ENCODE data around the gene VRK3.
A peak's percentile ranks its signal among the peaks of the same experiment; 100 is the strongest.
"Not testable (repeated sequence)": the region's sequence is repeated elsewhere in the genome, so short reads cannot be mapped to it uniquely, and the experiment has no call there.

VRK3 gene

DNA sequence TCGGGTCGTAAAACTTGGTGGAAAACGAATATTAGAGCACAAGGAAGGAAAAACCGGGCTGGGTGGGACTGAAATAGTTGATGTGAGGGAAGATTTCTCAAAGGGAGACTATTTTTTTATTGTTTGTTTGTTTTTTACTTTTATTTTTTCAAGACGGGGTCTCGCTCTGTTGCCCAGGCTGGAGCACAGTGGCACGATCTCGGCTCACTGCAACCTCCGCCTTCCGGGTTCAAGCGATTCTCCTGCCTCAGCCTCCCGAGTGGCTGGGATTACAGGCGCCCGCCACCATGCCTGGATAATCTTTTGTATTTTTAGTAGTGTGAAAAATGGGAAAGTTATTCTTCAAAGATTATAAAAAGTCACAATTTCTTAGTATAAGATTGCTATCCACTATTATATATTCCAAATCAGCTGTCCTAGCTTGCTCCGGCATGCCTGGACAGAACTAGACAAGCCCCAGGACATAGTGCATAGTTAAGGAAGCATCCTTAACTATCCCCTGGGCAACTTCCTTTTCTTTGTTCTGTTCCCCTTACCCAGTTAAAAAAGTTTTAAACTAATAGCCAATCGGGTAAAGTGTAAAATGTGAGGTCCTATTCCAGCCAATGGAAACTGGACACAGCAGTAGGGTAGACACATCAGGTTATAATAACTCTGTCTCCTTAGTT is 26.2 kb upstream of the VRK3 start:
- not testable (repeated sequence) for H3K9ac ChIP-seq (ENCODE audit: low read length); H3K27me3 ChIP-seq (ENCODE audit: control insufficient read depth, insufficient read depth, low read length)

GRCh38 chr19:50050406-50051227 is 25.4 kb upstream of the VRK3 start:
- Histone ChIP-seq H3K4me3 (ENCODE audit: low read depth, low read length) (peak overlapping the region; percentile 82), H3K27me3 (ENCODE audit: control insufficient read depth, insufficient read depth, low read length) (no peaks in the 10 kb centered on the region), H3K27ac (ENCODE audit: low read depth, low read length) (no peak overlapping the region), H3K4me1 (ENCODE audit: control insufficient read depth, insufficient read depth, low read length) (no peaks in the 10 kb centered on the region), H3K9ac (ENCODE audit: low read length) (peak overlapping the region; percentile 39), H3K36me3 (ENCODE audit: control insufficient read depth, insufficient read depth, low read length) (peaks cover 27% of the 10 kb centered on the region), H3K9me3 (ENCODE audit: control insufficient read depth, insufficient read depth, low read depth, low read length) (peaks cover 30% of the 10 kb centered on the region)

More for the DNA sequence above, 26.2 kb upstream of the VRK3 start:
- not testable (repeated sequence) for H3K4me1 ChIP-seq (ENCODE audit: control insufficient read depth, insufficient read depth, low read length); H3K27ac ChIP-seq (ENCODE audit: low read depth, low read length)
- Histone ChIP-seq H3K9me3 (ENCODE audit: control insufficient read depth, insufficient read depth, low read depth, low read length) (peaks cover 27% of the 10 kb centered on the region), H3K36me3 (ENCODE audit: control insufficient read depth, insufficient read depth, low read length) (peaks cover 19% of the 10 kb centered on the region), H3K4me3 (ENCODE audit: low read depth, low read length) (peak overlapping the region; percentile 82)

DNA sequence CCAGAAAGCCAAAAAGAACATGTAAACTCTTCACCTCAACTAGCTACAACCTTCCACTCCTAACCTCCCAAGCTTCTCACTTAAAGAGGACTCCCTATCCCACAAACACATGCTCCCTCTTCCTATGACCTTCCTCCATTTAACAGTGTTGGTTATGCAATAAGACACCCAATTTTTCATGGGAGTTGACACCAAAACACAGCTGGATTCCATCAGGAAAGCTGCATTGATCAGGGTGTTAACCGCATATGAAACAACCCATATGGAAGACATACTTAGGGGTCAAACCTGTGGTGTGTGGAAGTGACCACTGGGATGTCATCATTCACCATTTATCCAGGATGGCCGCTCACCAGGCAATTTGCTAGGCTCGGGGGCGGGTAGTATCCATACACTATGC is 22.5 kb upstream of the VRK3 start:
- Histone ChIP-seq H3K27ac (ENCODE audit: low read depth, low read length) (no peak overlapping the region), H3K9me3 (ENCODE audit: control insufficient read depth, insufficient read depth, low read depth, low read length) (peaks cover 49% of the 10 kb centered on the region), H3K4me1 (ENCODE audit: control insufficient read depth, insufficient read depth, low read length) (no peaks in the 10 kb centered on the region), H3K4me3 (ENCODE audit: low read depth, low read length) (no peak overlapping the region), H3K36me3 (ENCODE audit: control insufficient read depth, insufficient read depth, low read length) (peaks cover 54% of the 10 kb centered on the region), H3K9ac (ENCODE audit: low read length) (no peak overlapping the region), H3K27me3 (ENCODE audit: control insufficient read depth, insufficient read depth, low read length) (no peaks in the 10 kb centered on the region)

GRCh38 chr19:50046649-50047503 is 21.7 kb upstream of the VRK3 start:
- Histone ChIP-seq H3K9me3 (ENCODE audit: control insufficient read depth, insufficient read depth, low read depth, low read length) (peaks cover 57% of the 10 kb centered on the region), H3K27ac (ENCODE audit: low read depth, low read length) (no peak overlapping the region), H3K36me3 (ENCODE audit: control insufficient read depth, insufficient read depth, low read length) (peaks cover 62% of the 10 kb centered on the region), H3K4me3 (ENCODE audit: low read depth, low read length) (no peak overlapping the region), H3K4me1 (ENCODE audit: control insufficient read depth, insufficient read depth, low read length) (no peaks in the 10 kb centered on the region), H3K9ac (ENCODE audit: low read length) (no peak overlapping the region), H3K27me3 (ENCODE audit: control insufficient read depth, insufficient read depth, low read length) (no peaks in the 10 kb centered on the region)

- H3K27ac ChIP-seq (ENCODE audit: low read depth, low read length) = no peak overlapping the region
- H3K9me3 ChIP-seq (ENCODE audit: control insufficient read depth, insufficient read depth, low read depth, low read length) = peaks cover 59% of the 10 kb centered on the region
- H3K9ac ChIP-seq (ENCODE audit: low read length) = no peak overlapping the region
- no peaks in the 10 kb centered on the region for H3K4me1 ChIP-seq (ENCODE audit: control insufficient read depth, insufficient read depth, low read length)
- no peak overlapping the region for H3K4me3 ChIP-seq (ENCODE audit: low read depth, low read length)
- peaks cover 81% of the 10 kb centered on the region for H3K36me3 ChIP-seq (ENCODE audit: control insufficient read depth, insufficient read depth, low read length)
- no peaks in the 10 kb centered on the region for H3K27me3 ChIP-seq (ENCODE audit: control insufficient read depth, insufficient read depth, low read length)
Measured at GRCh38 chr19:50044922-50045321, 19.8 kb upstream of the VRK3 start.

GRCh38 chr19:50043967-50044366 is 18.8 kb upstream of the VRK3 start:
- H3K9ac ChIP-seq (ENCODE audit: low read length) = no peak overlapping the region
- H3K27me3 ChIP-seq (ENCODE audit: control insufficient read depth, insufficient read depth, low read length) = no peaks in the 10 kb centered on the region
- no peaks in the 10 kb centered on the region for H3K4me1 ChIP-seq (ENCODE audit: control insufficient read depth, insufficient read depth, low read length)
- H3K9me3 ChIP-seq (ENCODE audit: control insufficient read depth, insufficient read depth, low read depth, low read length) = peaks cover 59% of the 10 kb centered on the region
- H3K27ac ChIP-seq (ENCODE audit: low read depth, low read length) = no peak overlapping the region
- H3K36me3 ChIP-seq (ENCODE audit: control insufficient read depth, insufficient read depth, low read length) = peaks cover 91% of the 10 kb centered on the region
- H3K4me3 ChIP-seq (ENCODE audit: low read depth, low read length) = no peak overlapping the region

- no peaks in the 10 kb centered on the region for H3K27me3 ChIP-seq (ENCODE audit: control insufficient read depth, insufficient read depth, low read length)
- no peaks in the 10 kb centered on the region for H3K4me1 ChIP-seq (ENCODE audit: control insufficient read depth, insufficient read depth, low read length)
- H3K36me3 ChIP-seq (ENCODE audit: control insufficient read depth, insufficient read depth, low read length) = peaks cover 94% of the 10 kb centered on the region
- H3K27ac ChIP-seq (ENCODE audit: low read depth, low read length) = no peak overlapping the region
- no peak overlapping the region for H3K9ac ChIP-seq (ENCODE audit: low read length)
- peaks cover 48% of the 10 kb centered on the region for H3K9me3 ChIP-seq (ENCODE audit: control insufficient read depth, insufficient read depth, low read depth, low read length)
- H3K4me3 ChIP-seq (ENCODE audit: low read depth, low read length) = no peak overlapping the region
Measured at GRCh38 chr19:50042363-50043024, 17.3 kb upstream of the VRK3 start.

DNA sequence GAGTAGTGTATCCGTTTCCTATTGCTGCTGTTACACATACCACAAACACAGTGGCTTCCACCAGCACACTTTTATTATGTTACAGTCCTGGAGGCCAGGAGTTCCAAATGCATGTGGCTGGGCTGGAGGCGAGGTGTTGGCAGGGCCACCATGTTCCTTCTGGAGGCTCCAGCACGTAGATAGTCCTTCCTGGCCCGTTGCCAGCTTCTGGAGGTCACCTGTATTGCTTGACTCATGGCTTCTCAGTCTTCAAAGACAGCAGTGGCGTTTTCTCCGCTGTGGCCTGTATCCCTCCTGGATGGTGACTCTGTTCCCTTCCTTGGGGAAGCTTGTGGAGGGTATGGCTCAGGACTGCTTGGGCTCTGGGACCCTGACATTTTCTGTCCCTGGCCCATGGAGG is 15.8 kb upstream of the VRK3 start:
- H3K9me3 ChIP-seq (ENCODE audit: control insufficient read depth, insufficient read depth, low read depth, low read length) = peaks cover 42% of the 10 kb centered on the region
- H3K4me1 ChIP-seq (ENCODE audit: control insufficient read depth, insufficient read depth, low read length) = no peaks in the 10 kb centered on the region
- H3K27ac ChIP-seq (ENCODE audit: low read depth, low read length) = no peak overlapping the region
- no peaks in the 10 kb centered on the region for H3K27me3 ChIP-seq (ENCODE audit: control insufficient read depth, insufficient read depth, low read length)
- H3K9ac ChIP-seq (ENCODE audit: low read length) = no peak overlapping the region
- H3K4me3 ChIP-seq (ENCODE audit: low read depth, low read length) = no peak overlapping the region
- H3K36me3 ChIP-seq (ENCODE audit: control insufficient read depth, insufficient read depth, low read length) = peaks cover 90% of the 10 kb centered on the region

GRCh38 chr19:50039968-50040367 is 14.8 kb upstream of the VRK3 start:
- Histone ChIP-seq H3K9ac (ENCODE audit: low read length) (no peak overlapping the region), H3K9me3 (ENCODE audit: control insufficient read depth, insufficient read depth, low read depth, low read length) (peaks cover 32% of the 10 kb centered on the region), H3K27me3 (ENCODE audit: control insufficient read depth, insufficient read depth, low read length) (no peaks in the 10 kb centered on the region), H3K27ac (ENCODE audit: low read depth, low read length) (no peak overlapping the region), H3K4me1 (ENCODE audit: control insufficient read depth, insufficient read depth, low read length) (no peaks in the 10 kb centered on the region), H3K36me3 (ENCODE audit: control insufficient read depth, insufficient read depth, low read length) (peaks cover 88% of the 10 kb centered on the region), H3K4me3 (ENCODE audit: low read depth, low read length) (no peak overlapping the region)

- H3K27ac ChIP-seq (ENCODE audit: low read depth, low read length) = no peak overlapping the region
- H3K4me1 ChIP-seq (ENCODE audit: control insufficient read depth, insufficient read depth, low read length) = no peaks in the 10 kb centered on the region
- H3K36me3 ChIP-seq (ENCODE audit: control insufficient read depth, insufficient read depth, low read length) = peaks cover 89% of the 10 kb centered on the region
- no peaks in the 10 kb centered on the region for H3K27me3 ChIP-seq (ENCODE audit: control insufficient read depth, insufficient read depth, low read length)
- H3K9ac ChIP-seq (ENCODE audit: low read length) = no peak overlapping the region
- H3K9me3 ChIP-seq (ENCODE audit: control insufficient read depth, insufficient read depth, low read depth, low read length) = peaks cover 4% of the 10 kb centered on the region
- no peak overlapping the region for H3K4me3 ChIP-seq (ENCODE audit: low read depth, low read length)
Measured at GRCh38 chr19:50036908-50037307, 11.7 kb upstream of the VRK3 start.
